Measurements from ENCODE around the gene CCDC195.
A peak's percentile ranks its signal among the peaks of the same experiment; 100 is the strongest.
"Not testable (repeated sequence)": the region's sequence is repeated elsewhere in the genome, so short reads cannot be mapped to it uniquely, and the experiment has no call there.

CCDC195 gene

GRCh38 chr2:224670203-224670602, 46.0 kb downstream of the CCDC195 start:
- Histone ChIP-seq H3K4me2 (ENCODE audit: low read length) (no peak overlapping the region), H2BK5ac (ENCODE audit: low read length) (no peak overlapping the region), H3K36me3 (ENCODE audit: control insufficient read depth, insufficient read depth, low read length) (no peaks in the 10 kb centered on the region), H4K5ac (ENCODE audit: low read length) (no peak overlapping the region), H4K8ac (ENCODE audit: low read depth, low read length) (no peak overlapping the region), H3K9ac (ENCODE audit: low read length) (no peak overlapping the region), H3K79me2 (ENCODE audit: control insufficient read depth, insufficient read depth, low read length) (no peaks in the 10 kb centered on the region), H2AK5ac (ENCODE audit: low read length) (no peak overlapping the region), H3K4me3 (ENCODE audit: low read length) (no peak overlapping the region), H3K23ac (ENCODE audit: low read length) (no peak overlapping the region), H3K4ac (ENCODE audit: low read depth, low read length) (no peak overlapping the region), H2BK120ac (ENCODE audit: low read depth, low read length) (no peak overlapping the region), H3K4me1 (ENCODE audit: control insufficient read depth, low read depth, low read length) (peaks cover 2% of the 10 kb centered on the region), H2BK15ac (replicated peaks; ENCODE audit: low read depth) (no peak overlapping the region), H3K79me1 (ENCODE audit: low read length) (no peaks in the 10 kb centered on the region), H3K56ac (ENCODE audit: low read length) (no peak overlapping the region), H3K18ac (ENCODE audit: low read length) (no peak overlapping the region), H3K27me3 (ENCODE audit: insufficient read depth, low read length, poor library complexity) (no peaks in the 10 kb centered on the region), H3K27ac (ENCODE audit: low read depth, low read length) (no peak overlapping the region)
- no CpG with 5 or more reads among the region's 1 CpG for WGBS (ENCODE audit: extremely low coverage, insufficient coverage, low lambda C conversion rate)
- no peak for DNase-seq

GRCh38 chr2:224669449-224669848, 46.7 kb downstream of the CCDC195 start:
- H3K9ac ChIP-seq (ENCODE audit: low read length): no peak overlapping the region
- peaks cover 2% of the 10 kb centered on the region for H3K4me1 ChIP-seq (ENCODE audit: control insufficient read depth, low read depth, low read length)
- H3K4me3 ChIP-seq (ENCODE audit: low read length): no peak overlapping the region
- H4K8ac ChIP-seq (ENCODE audit: low read depth, low read length): no peak overlapping the region
- no peaks in the 10 kb centered on the region for H3K36me3 ChIP-seq (ENCODE audit: control insufficient read depth, insufficient read depth, low read length)
- H3K79me2 ChIP-seq (ENCODE audit: control insufficient read depth, insufficient read depth, low read length): no peaks in the 10 kb centered on the region
- H3K4ac ChIP-seq (ENCODE audit: low read depth, low read length): no peak overlapping the region
- no peak overlapping the region for H3K4me2 ChIP-seq (ENCODE audit: low read length)
- H2BK120ac ChIP-seq (ENCODE audit: low read depth, low read length): no peak overlapping the region
- no peak overlapping the region for H2AK5ac ChIP-seq (ENCODE audit: low read length)
- no peak overlapping the region for H4K5ac ChIP-seq (ENCODE audit: low read length)
- H3K27ac ChIP-seq (ENCODE audit: low read depth, low read length): no peak overlapping the region
- no peak overlapping the region for H2BK5ac ChIP-seq (ENCODE audit: low read length)
- no peak overlapping the region for H3K18ac ChIP-seq (ENCODE audit: low read length)
- no peaks in the 10 kb centered on the region for H3K27me3 ChIP-seq (ENCODE audit: insufficient read depth, low read length, poor library complexity)
- H2BK15ac ChIP-seq (replicated peaks; ENCODE audit: low read depth): no peak overlapping the region
- no peak overlapping the region for H3K56ac ChIP-seq (ENCODE audit: low read length)
- H3K79me1 ChIP-seq (ENCODE audit: low read length): no peaks in the 10 kb centered on the region
- H3K23ac ChIP-seq (ENCODE audit: low read length): no peak overlapping the region
- WGBS (ENCODE audit: extremely low coverage, insufficient coverage, low lambda C conversion rate): no CpG with 5 or more reads among the region's 1 CpG
- DNase-seq: no peak

DNA sequence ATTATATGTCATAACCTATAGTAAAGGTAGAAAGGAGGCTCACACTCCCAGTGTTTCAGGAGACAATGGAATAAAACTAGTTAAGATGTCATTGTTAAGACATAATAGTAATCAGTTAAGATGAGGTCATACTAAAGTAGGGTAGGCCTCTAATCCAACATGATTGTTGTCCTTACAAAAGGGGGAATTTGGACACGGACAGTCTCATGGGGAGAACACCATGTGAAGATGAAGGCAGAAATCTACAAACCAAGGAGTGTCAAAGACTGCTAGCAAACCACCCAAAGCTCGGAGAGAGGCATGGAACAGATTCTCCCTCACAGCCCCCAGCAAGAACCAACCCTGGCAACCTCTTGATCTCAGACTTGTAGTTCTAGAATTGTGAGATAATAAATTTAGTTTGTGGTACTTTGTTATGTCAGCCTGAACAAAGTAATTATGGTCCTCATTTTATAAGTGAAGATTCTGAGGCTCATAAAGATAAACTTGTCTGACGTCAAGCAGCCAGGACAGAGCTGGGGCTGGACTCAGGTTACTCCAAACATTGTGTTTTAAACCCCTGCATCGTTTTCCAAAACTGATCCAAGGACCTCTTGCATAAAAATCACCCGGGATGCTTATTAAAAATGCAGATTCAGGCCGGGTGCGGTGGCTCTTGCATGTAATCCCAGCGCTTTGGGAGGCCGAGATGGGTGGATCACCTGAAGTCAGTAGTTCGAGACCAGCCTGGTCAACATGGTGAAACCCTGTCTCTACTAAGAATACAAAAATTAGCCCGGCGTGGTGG, 47.8 kb downstream of the CCDC195 start:
- Histone ChIP-seq H3K36me3 (ENCODE audit: control insufficient read depth, insufficient read depth, low read length) (no peaks in the 10 kb centered on the region), H3K23ac (ENCODE audit: low read length) (no peak overlapping the region), H2BK15ac (replicated peaks; ENCODE audit: low read depth) (no peak overlapping the region), H3K18ac (ENCODE audit: low read length) (no peak overlapping the region), H4K8ac (ENCODE audit: low read depth, low read length) (no peak overlapping the region), H3K79me1 (ENCODE audit: low read length) (no peaks in the 10 kb centered on the region), H3K27me3 (ENCODE audit: insufficient read depth, low read length, poor library complexity) (no peaks in the 10 kb centered on the region), H2BK120ac (ENCODE audit: low read depth, low read length) (no peak overlapping the region), H3K9ac (ENCODE audit: low read length) (no peak overlapping the region), H2BK5ac (ENCODE audit: low read length) (no peak overlapping the region), H3K27ac (ENCODE audit: low read depth, low read length) (no peak overlapping the region), H3K4me3 (ENCODE audit: low read length) (no peak overlapping the region), H3K79me2 (ENCODE audit: control insufficient read depth, insufficient read depth, low read length) (no peaks in the 10 kb centered on the region), H3K4ac (ENCODE audit: low read depth, low read length) (no peak overlapping the region), H4K5ac (ENCODE audit: low read length) (no peak overlapping the region), H2AK5ac (ENCODE audit: low read length) (no peak overlapping the region), H3K4me2 (ENCODE audit: low read length) (no peak overlapping the region), H3K4me1 (ENCODE audit: control insufficient read depth, low read depth, low read length) (peaks cover 2% of the 10 kb centered on the region), H3K56ac (ENCODE audit: low read length) (no peak overlapping the region)
- no CpG with 5 or more reads among the region's 12 CpGs for WGBS (ENCODE audit: extremely low coverage, insufficient coverage, low lambda C conversion rate)
- DNase-seq: no peak

- WGBS (ENCODE audit: extremely low coverage, insufficient coverage, low lambda C conversion rate): no CpG with 5 or more reads among the region's 2 CpGs
- no peak overlapping the region for H3K56ac ChIP-seq (ENCODE audit: low read length)
These were observed 49.1 kb downstream of the CCDC195 start for GRCh38 chr2:224666951-224667553.

DNA sequence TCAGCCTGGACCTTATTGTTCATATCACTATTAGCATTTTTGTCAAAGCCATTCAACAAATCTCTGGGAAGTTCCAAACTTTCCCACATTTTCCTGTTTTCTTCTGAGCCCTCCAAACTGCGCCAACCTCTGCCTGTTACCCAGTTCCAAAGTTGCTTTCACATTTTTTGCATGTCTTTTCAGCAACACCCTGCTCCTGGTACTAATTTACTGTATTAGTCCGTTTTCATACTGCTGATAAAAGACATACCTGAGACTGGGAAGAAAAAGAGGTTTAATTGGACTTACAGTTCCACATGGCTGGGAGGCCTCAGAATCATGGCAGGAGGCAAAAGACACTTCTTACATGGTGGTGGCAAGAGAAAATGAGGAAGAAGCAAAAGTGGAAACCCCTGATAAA, 52.8 kb downstream of the CCDC195 start:
- H3K79me2 ChIP-seq (ENCODE audit: control insufficient read depth, insufficient read depth, low read length); H2BK120ac ChIP-seq (ENCODE audit: low read depth, low read length); H2BK15ac ChIP-seq (replicated peaks; ENCODE audit: low read depth); H3K23ac ChIP-seq (ENCODE audit: low read length); H3K27ac ChIP-seq (ENCODE audit: low read depth, low read length); H3K27me3 ChIP-seq (ENCODE audit: insufficient read depth, low read length, poor library complexity); H2AK5ac ChIP-seq (ENCODE audit: low read length); DNase-seq; H3K4me1 ChIP-seq (ENCODE audit: control insufficient read depth, low read depth, low read length); H3K79me1 ChIP-seq (ENCODE audit: low read length); H4K5ac ChIP-seq (ENCODE audit: low read length); H3K36me3 ChIP-seq (ENCODE audit: control insufficient read depth, insufficient read depth, low read length); H3K56ac ChIP-seq (ENCODE audit: low read length); H3K4me3 ChIP-seq (ENCODE audit: low read length); H3K9ac ChIP-seq (ENCODE audit: low read length); H3K18ac ChIP-seq (ENCODE audit: low read length); H3K4me2 ChIP-seq (ENCODE audit: low read length); H2BK5ac ChIP-seq (ENCODE audit: low read length); H4K8ac ChIP-seq (ENCODE audit: low read depth, low read length); H3K4ac ChIP-seq (ENCODE audit: low read depth, low read length): not testable (repeated sequence)
- WGBS (ENCODE audit: extremely low coverage, insufficient coverage, low lambda C conversion rate): no CpG with 5 or more reads among the region's 2 CpGs

More at GRCh38 chr2:224666951-224667553, 49.1 kb downstream of the CCDC195 start:
- H3K79me1 ChIP-seq (ENCODE audit: low read length): no peaks in the 10 kb centered on the region
- H3K27ac ChIP-seq (ENCODE audit: low read depth, low read length): no peak overlapping the region
- no peak overlapping the region for H4K5ac ChIP-seq (ENCODE audit: low read length)
- no peak overlapping the region for H3K18ac ChIP-seq (ENCODE audit: low read length)
- H3K23ac ChIP-seq (ENCODE audit: low read length): no peak overlapping the region
- no peak overlapping the region for H3K9ac ChIP-seq (ENCODE audit: low read length)
- H3K4me1 ChIP-seq (ENCODE audit: control insufficient read depth, low read depth, low read length): peaks cover 2% of the 10 kb centered on the region
- no peaks in the 10 kb centered on the region for H3K27me3 ChIP-seq (ENCODE audit: insufficient read depth, low read length, poor library complexity)
- no peak overlapping the region for H2BK5ac ChIP-seq (ENCODE audit: low read length)
- no peak overlapping the region for H2AK5ac ChIP-seq (ENCODE audit: low read length)
- peak; percentile 28 for DNase-seq
- no peak overlapping the region for H3K4me2 ChIP-seq (ENCODE audit: low read length)
- no peak overlapping the region for H3K4me3 ChIP-seq (ENCODE audit: low read length)
- no peak overlapping the region for H2BK120ac ChIP-seq (ENCODE audit: low read depth, low read length)
- no peaks in the 10 kb centered on the region for H3K79me2 ChIP-seq (ENCODE audit: control insufficient read depth, insufficient read depth, low read length)
- no peak overlapping the region for H4K8ac ChIP-seq (ENCODE audit: low read depth, low read length)
- H2BK15ac ChIP-seq (replicated peaks; ENCODE audit: low read depth): no peak overlapping the region
- no peaks in the 10 kb centered on the region for H3K36me3 ChIP-seq (ENCODE audit: control insufficient read depth, insufficient read depth, low read length)
- no peak overlapping the region for H3K4ac ChIP-seq (ENCODE audit: low read depth, low read length)

Data from mesendoderm (in vitro differentiated cells).